SK-N-SH treated with all-trans-retinoic acid at 6 μM for 48 hours (cell line): Measurements from ENCODE around the gene PPM1H.

Experiments used
- ATAC-seq: fragments of 200-7000 bp; cut with Tn5 transposase; 3 replicates; pipeline ENCODE4 v1.9.1; 2020; ENCODE audit warnings: mild to moderate bottlenecking, moderate library complexity
- ARNTL ChIP-seq: fragments of 450-650 bp; formaldehyde crosslinking; IDR thresholded peaks from 2 replicates; pipeline ENCODE4 v1.5.0; 2020; ENCODE audit warnings: low read depth, mild to moderate bottlenecking, moderate library complexity, borderline replicate concordance
- CSDC2 ChIP-seq: fragments of 250-450 bp; sonication (Bioruptor Pico); IDR thresholded peaks from 2 replicates; pipeline ENCODE4 v1.5.0; 2020; ENCODE audit warnings: mild to moderate bottlenecking, moderate library complexity
- CSRNP3 ChIP-seq: fragments of 250-450 bp; sonication (Bioruptor Pico); IDR thresholded peaks from 2 replicates; pipeline ENCODE4 v1.5.1; 2021; ENCODE audit warnings: mild to moderate bottlenecking, moderate library complexity
- ESRRG ChIP-seq: fragments of 250-450 bp; sonication (Bioruptor Pico); IDR thresholded peaks from 2 replicates; pipeline ENCODE4 v1.6.1; 2021; ENCODE audit warnings: mild to moderate bottlenecking
- ISL1 ChIP-seq: fragments of 250-450 bp; sonication (Bioruptor Pico); IDR thresholded peaks from 2 replicates; pipeline ENCODE4 v2.1.2; 2022; ENCODE audit warnings: mild to moderate bottlenecking, moderate library complexity
- OSR1 ChIP-seq: fragments of 250-450 bp; sonication (Bioruptor Pico); IDR thresholded peaks from 2 replicates; pipeline ENCODE4 v1.8.0; 2022; ENCODE audit warnings: moderate library complexity, mild to moderate bottlenecking, inconsistent platforms
- PATZ1 ChIP-seq: fragments of 250-450 bp; sonication (Bioruptor Pico); IDR thresholded peaks from 2 replicates; pipeline ENCODE4 v1.8.0; 2020; ENCODE audit warnings: mild to moderate bottlenecking, moderate library complexity, borderline replicate concordance
- PPARA ChIP-seq: fragments of 250-450 bp; sonication (Bioruptor Pico); IDR thresholded peaks from 2 replicates; pipeline ENCODE4 v1.5.0; 2020; ENCODE audit warnings: mild to moderate bottlenecking, borderline replicate concordance
- RARB ChIP-seq: fragments of 250-450 bp; sonication (Bioruptor Pico); IDR thresholded peaks from 2 replicates; pipeline ENCODE4 v1.8.0; 2021; ENCODE audit warnings: mild to moderate bottlenecking, moderate library complexity
- SNAI2 ChIP-seq: fragments of 250-450 bp; sonication (Bioruptor Pico); IDR thresholded peaks from 2 replicates; pipeline ENCODE4 v1.5.0; 2020; ENCODE audit warnings: mild to moderate bottlenecking, moderate library complexity
- TOX ChIP-seq: fragments of 250-450 bp; sonication (Bioruptor Pico); IDR thresholded peaks from 2 replicates; pipeline ENCODE4 v1.8.0; 2021; ENCODE audit warnings: mild to moderate bottlenecking, moderate library complexity, borderline replicate concordance
- ZC3H10 ChIP-seq: fragments of 250-450 bp; sonication (Bioruptor Pico); IDR thresholded peaks from 2 replicates; pipeline ENCODE4 v1.5.1; 2021; ENCODE audit warnings: mild to moderate bottlenecking, moderate library complexity
- ZFP3 ChIP-seq: fragments of 250-450 bp; sonication (Bioruptor Pico); IDR thresholded peaks from 2 replicates; pipeline ENCODE4 v1.5.0; 2020; ENCODE audit warnings: mild to moderate bottlenecking, moderate library complexity
- ZFP30 ChIP-seq: fragments of 450-650 bp; formaldehyde crosslinking; IDR thresholded peaks from 2 replicates; pipeline ENCODE4 v1.5.0; 2022; ENCODE audit warnings: mild to moderate bottlenecking, moderate library complexity
- ZNF565 ChIP-seq: fragments of 450-650 bp; formaldehyde crosslinking; conservative IDR thresholded peaks from 2 replicates; pipeline ENCODE4 v1.5.0; 2020; ENCODE audit warnings: low read depth, mild to moderate bottlenecking, moderate library complexity
- ZNF70 ChIP-seq: fragments of 450-650 bp; formaldehyde crosslinking; IDR thresholded peaks from 2 replicates; pipeline ENCODE4 v1.5.0; 2020; ENCODE audit warnings: mild to moderate bottlenecking, moderate library complexity
- ZNF8 ChIP-seq: fragments of 450-650 bp; formaldehyde crosslinking; IDR thresholded peaks from 2 replicates; pipeline ENCODE4 v1.5.0; 2020; ENCODE audit warnings: mild to moderate bottlenecking, moderate library complexity
- TF ChIP-seq, protein P1 (sequence below): fragments of 250-450 bp; sonication (Bioruptor Pico); IDR thresholded peaks from 2 replicates; pipeline ENCODE4 v1.5.0; 2020; ENCODE audit warnings: mild to moderate bottlenecking, moderate library complexity
- TF ChIP-seq, protein P2 (sequence below): fragments of 250-450 bp; sonication (Bioruptor Pico); IDR thresholded peaks from 2 replicates; pipeline ENCODE4 v1.5.1; 2020; ENCODE audit warnings: low read depth, mild to moderate bottlenecking, moderate library complexity
- TF ChIP-seq, protein P3 (sequence below): fragments of 250-450 bp; sonication (Bioruptor Pico); IDR thresholded peaks from 2 replicates; pipeline ENCODE4 v1.8.0; 2021; ENCODE audit warnings: low read depth, mild to moderate bottlenecking, moderate library complexity, borderline replicate concordance

PPM1H gene

DNA sequence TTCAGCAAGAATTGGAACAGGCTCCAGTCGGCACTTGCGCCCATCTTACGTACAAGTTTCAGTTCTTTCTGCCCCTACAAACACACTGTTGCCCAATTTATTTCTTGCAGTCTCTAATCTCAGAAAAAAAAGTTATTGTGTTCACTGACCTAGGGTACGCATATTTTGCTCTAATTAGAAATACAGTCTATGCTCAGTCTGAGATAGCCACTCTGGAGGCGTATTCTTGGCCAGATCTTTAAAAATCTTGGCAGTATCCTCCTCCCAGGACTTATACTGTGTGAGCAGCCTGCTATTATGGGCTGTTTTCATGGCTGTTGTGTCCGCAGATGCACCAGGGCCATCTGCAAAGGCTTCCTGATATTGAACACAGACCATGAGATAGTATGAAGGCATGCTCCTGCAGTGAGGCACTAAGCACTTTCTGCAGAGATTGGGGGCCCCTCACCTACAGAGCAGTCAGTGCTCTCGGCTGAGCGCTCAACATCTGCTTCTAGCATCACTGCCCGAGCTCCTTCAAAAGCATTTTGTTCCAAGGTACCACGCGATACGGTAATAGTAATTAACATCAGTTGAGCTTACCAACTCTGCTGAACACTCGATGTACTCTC, 57.9 kb downstream of the PPM1H start:
- TF ChIP-seq CSDC2 (CRISPR knock-in tag) (no peak), ZNF8 (CRISPR knock-in tag) (no peak), ZFP30 (CRISPR knock-in tag) (no peak), CSRNP3 (CRISPR knock-in tag) (no peak), ESRRG (CRISPR knock-in tag) (no peak), SNAI2 (CRISPR knock-in tag) (no peak), RARB (no peak), ISL1 (no peak), ZNF565 (CRISPR knock-in tag) (no peak), ZFP3 (CRISPR knock-in tag) (no peak), ARNTL (CRISPR knock-in tag) (no peak), PPARA (CRISPR knock-in tag) (no peak)
- TF ChIP-seq, protein P1, sequence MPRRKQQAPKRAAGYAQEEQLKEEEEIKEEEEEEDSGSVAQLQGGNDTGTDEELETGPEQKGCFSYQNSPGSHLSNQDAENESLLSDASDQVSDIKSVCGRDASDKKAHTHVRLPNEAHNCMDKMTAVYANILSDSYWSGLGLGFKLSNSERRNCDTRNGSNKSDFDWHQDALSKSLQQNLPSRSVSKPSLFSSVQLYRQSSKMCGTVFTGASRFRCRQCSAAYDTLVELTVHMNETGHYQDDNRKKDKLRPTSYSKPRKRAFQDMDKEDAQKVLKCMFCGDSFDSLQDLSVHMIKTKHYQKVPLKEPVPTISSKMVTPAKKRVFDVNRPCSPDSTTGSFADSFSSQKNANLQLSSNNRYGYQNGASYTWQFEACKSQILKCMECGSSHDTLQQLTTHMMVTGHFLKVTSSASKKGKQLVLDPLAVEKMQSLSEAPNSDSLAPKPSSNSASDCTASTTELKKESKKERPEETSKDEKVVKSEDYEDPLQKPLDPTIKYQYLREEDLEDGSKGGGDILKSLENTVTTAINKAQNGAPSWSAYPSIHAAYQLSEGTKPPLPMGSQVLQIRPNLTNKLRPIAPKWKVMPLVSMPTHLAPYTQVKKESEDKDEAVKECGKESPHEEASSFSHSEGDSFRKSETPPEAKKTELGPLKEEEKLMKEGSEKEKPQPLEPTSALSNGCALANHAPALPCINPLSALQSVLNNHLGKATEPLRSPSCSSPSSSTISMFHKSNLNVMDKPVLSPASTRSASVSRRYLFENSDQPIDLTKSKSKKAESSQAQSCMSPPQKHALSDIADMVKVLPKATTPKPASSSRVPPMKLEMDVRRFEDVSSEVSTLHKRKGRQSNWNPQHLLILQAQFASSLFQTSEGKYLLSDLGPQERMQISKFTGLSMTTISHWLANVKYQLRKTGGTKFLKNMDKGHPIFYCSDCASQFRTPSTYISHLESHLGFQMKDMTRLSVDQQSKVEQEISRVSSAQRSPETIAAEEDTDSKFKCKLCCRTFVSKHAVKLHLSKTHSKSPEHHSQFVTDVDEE (CRISPR knock-in tag), result no peak
- no peak for ATAC-seq

DNA sequence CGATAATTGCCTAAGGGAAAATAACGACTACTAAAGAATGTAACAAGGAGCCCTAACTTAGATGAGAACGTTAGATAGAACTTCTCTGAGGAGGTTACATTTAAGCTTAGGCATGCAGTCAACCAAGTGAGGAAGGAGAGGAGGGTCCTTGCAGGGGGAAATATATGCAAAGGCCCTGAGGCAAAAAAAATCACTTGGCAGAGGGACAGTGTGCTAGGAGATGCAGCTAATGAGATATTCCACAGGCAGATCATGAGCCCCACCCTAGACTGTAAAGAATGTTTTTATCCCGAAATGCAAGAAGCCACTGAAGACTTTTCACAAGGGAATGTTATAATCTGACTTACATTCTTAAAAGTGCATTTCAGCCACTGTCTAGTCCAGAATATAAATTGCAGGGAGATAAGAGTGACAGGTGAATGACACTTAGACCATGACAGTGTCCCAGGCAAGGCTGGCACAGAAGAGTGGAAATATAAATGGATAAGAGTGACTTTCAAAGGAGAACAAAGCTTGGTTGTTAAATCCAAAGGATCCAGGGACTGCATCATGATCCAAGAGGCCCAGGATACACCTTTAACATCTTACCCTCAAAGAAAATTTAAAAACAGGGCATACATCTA, 61.0 kb downstream of the PPM1H start:
- ATAC-seq, result no peak
- TF ChIP-seq, protein P2, sequence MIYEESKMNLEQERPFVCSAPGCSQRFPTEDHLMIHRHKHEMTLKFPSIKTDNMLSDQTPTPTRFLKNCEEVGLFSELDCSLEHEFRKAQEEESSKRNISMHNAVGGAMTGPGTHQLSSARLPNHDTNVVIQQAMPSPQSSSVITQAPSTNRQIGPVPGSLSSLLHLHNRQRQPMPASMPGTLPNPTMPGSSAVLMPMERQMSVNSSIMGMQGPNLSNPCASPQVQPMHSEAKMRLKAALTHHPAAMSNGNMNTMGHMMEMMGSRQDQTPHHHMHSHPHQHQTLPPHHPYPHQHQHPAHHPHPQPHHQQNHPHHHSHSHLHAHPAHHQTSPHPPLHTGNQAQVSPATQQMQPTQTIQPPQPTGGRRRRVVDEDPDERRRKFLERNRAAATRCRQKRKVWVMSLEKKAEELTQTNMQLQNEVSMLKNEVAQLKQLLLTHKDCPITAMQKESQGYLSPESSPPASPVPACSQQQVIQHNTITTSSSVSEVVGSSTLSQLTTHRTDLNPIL (CRISPR knock-in tag), result no peak
- TF ChIP-seq PPARA (CRISPR knock-in tag) (no peak), ZFP30 (CRISPR knock-in tag) (no peak), SNAI2 (CRISPR knock-in tag) (no peak), ARNTL (CRISPR knock-in tag) (no peak), RARB (no peak), ZC3H10 (CRISPR knock-in tag) (no peak), ZNF565 (CRISPR knock-in tag) (no peak), OSR1 (CRISPR knock-in tag) (no peak), ZNF70 (CRISPR knock-in tag) (no peak), PATZ1 (CRISPR knock-in tag) (no peak), TOX (no peak), ZFP3 (CRISPR knock-in tag) (no peak)
- TF ChIP-seq, protein P3, sequence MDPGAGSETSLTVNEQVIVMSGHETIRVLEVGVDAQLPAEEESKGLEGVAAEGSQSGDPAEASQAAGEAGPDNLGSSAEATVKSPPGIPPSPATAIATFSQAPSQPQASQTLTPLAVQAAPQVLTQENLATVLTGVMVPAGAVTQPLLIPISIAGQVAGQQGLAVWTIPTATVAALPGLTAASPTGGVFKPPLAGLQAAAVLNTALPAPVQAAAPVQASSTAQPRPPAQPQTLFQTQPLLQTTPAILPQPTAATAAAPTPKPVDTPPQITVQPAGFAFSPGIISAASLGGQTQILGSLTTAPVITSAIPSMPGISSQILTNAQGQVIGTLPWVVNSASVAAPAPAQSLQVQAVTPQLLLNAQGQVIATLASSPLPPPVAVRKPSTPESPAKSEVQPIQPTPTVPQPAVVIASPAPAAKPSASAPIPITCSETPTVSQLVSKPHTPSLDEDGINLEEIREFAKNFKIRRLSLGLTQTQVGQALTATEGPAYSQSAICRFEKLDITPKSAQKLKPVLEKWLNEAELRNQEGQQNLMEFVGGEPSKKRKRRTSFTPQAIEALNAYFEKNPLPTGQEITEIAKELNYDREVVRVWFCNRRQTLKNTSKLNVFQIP, result no peak
- TF ChIP-seq, protein P1 (CRISPR knock-in tag), result no peak
